ENCODE data around the gene NCOA7.

- TF ChIP-seq, protein P1, sequence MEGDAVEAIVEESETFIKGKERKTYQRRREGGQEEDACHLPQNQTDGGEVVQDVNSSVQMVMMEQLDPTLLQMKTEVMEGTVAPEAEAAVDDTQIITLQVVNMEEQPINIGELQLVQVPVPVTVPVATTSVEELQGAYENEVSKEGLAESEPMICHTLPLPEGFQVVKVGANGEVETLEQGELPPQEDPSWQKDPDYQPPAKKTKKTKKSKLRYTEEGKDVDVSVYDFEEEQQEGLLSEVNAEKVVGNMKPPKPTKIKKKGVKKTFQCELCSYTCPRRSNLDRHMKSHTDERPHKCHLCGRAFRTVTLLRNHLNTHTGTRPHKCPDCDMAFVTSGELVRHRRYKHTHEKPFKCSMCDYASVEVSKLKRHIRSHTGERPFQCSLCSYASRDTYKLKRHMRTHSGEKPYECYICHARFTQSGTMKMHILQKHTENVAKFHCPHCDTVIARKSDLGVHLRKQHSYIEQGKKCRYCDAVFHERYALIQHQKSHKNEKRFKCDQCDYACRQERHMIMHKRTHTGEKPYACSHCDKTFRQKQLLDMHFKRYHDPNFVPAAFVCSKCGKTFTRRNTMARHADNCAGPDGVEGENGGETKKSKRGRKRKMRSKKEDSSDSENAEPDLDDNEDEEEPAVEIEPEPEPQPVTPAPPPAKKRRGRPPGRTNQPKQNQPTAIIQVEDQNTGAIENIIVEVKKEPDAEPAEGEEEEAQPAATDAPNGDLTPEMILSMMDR (IDR thresholded peaks at IDR 0.05) = no peak
- TF ChIP-seq EZH2phosphoT487 (IDR thresholded peaks at IDR 0.05) (no peak), EZH2 (IDR thresholded peaks at IDR 0.05) (no peak)
Measured at GRCh38 chr6:125834348-125834747, 43.6 kb downstream of the NCOA7 start.
